Middle frontal gyrus (tissue), 1 donor: ENCODE results near the gene SMAD2.

ENCODE experiments used
- DNase-seq: peaks from one replicate; pipeline ENCODE4 v3.0.0-alpha.2; 2015; ENCODE audit warnings: low spot score; ENCODE audit errors: extremely low spot score

Gene SMAD2

GRCh38 chr18:47898055-47898454, 32.4 kb downstream of the SMAD2 start:
- DNase-seq: no peak

GRCh38 chr18:47895565-47896250, 34.8 kb downstream of the SMAD2 start:
- no peak for DNase-seq

GRCh38 chr18:47893939-47894699, 36.3 kb downstream of the SMAD2 start:
- DNase-seq: no peak

GRCh38 chr18:47893047-47893446, 37.4 kb downstream of the SMAD2 start:
- no peak for DNase-seq

- no peak for DNase-seq
These were observed 42.3 kb downstream of the SMAD2 start for GRCh38 chr18:47888156-47888555.

GRCh38 chr18:47887227-47887626, 43.2 kb downstream of the SMAD2 start:
- DNase-seq: no peak

GRCh38 chr18:47883771-47884413, 46.6 kb downstream of the SMAD2 start:
- DNase-seq: no peak

GRCh38 chr18:47882641-47883040, 47.8 kb downstream of the SMAD2 start:
- no peak for DNase-seq

- DNase-seq: no peak
These were observed 48.6 kb downstream of the SMAD2 start for GRCh38 chr18:47881752-47882455.

- no peak for DNase-seq
These were observed 49.4 kb downstream of the SMAD2 start for GRCh38 chr18:47881042-47881441.

- no peak for DNase-seq
These were observed 52.6 kb downstream of the SMAD2 start for GRCh38 chr18:47877892-47878291.

GRCh38 chr18:47876813-47877212, 53.6 kb downstream of the SMAD2 start:
- no peak for DNase-seq

GRCh38 chr18:47873625-47874024, 56.8 kb downstream of the SMAD2 start:
- DNase-seq: no peak

GRCh38 chr18:47872426-47872825, 58.0 kb downstream of the SMAD2 start:
- no peak for DNase-seq

GRCh38 chr18:47871288-47871687, 59.2 kb downstream of the SMAD2 start:
- no peak for DNase-seq

- no peak for DNase-seq
These were observed 59.9 kb downstream of the SMAD2 start for GRCh38 chr18:47870605-47871004.

GRCh38 chr18:47868744-47869143, 61.7 kb downstream of the SMAD2 start:
- no peak for DNase-seq

- DNase-seq: no peak
These were observed 65.3 kb downstream of the SMAD2 start for GRCh38 chr18:47865183-47865582.

- DNase-seq: no peak
These were observed 67.4 kb downstream of the SMAD2 start for GRCh38 chr18:47863041-47863440.

- no peak for DNase-seq
These were observed 71.9 kb downstream of the SMAD2 start for GRCh38 chr18:47858607-47859006.

GRCh38 chr18:47847635-47848034, 82.8 kb downstream of the SMAD2 start:
- no peak for DNase-seq

GRCh38 chr18:47846431-47846830, 84.0 kb downstream of the SMAD2 start:
- DNase-seq: no peak
